Activated CD4-positive, alpha-beta T cell treated with anti-CD3 and anti-CD28 coated beads, Interleukin-2, amount 50 U/mL, for 24 hours (primary cell): ENCODE measurements around the gene AP2S1.
"Not testable (repeated sequence)": the region's sequence is repeated elsewhere in the genome, so short reads cannot be mapped to it uniquely, and the experiment has no call there.

Source experiments
- DNase-seq, 2 donors: peaks; one replicate each; pipeline ENCODE4 v3.0.0-alpha.2; 2020; ENCODE audit warnings: low read depth in 1 of 2, low spot score in 1 of 2

AP2S1 gene

DNA sequence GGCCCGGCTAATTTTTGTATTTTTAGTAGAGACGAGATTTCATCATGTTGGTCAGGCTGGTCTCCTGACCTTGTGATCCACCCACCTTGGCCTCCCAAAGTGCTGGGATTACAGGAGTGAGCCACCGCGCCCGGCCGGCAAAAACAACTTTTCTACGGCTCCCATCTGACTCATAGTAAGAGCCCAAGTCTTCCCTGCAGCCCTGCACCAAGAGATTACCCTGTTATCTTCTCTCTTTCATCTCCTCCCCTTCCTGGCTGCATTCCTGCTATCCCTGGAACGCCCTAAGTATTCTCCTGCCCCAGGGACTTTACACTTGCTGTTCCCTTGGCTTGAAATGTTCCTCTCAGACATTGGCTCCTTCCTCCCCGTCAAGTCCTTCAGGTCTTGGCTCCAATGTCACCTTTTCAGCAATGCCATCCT lies 6.6 kb downstream of the AP2S1 start:
- no peak for DNase-seq

DNA sequence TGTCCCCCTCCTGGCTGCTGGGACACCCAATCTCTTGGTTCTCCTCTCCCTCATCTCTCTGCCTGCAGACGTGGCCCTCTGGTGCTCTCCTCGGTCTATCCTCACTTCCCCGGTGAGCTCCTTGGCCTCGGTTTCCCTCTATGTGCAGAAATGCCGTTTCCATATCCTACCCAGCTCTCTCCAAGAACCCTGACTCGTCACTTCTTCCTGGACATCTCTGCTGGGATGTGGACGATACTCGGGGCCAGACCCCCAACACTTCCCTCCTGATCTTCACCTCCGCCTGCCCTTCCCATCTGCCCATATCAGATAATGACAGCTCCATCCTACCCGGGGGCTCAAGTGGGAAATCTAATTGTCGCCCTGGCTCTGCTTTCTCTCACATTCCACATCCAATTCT lies 7.9 kb downstream of the AP2S1 start:
- no peak for DNase-seq

DNA sequence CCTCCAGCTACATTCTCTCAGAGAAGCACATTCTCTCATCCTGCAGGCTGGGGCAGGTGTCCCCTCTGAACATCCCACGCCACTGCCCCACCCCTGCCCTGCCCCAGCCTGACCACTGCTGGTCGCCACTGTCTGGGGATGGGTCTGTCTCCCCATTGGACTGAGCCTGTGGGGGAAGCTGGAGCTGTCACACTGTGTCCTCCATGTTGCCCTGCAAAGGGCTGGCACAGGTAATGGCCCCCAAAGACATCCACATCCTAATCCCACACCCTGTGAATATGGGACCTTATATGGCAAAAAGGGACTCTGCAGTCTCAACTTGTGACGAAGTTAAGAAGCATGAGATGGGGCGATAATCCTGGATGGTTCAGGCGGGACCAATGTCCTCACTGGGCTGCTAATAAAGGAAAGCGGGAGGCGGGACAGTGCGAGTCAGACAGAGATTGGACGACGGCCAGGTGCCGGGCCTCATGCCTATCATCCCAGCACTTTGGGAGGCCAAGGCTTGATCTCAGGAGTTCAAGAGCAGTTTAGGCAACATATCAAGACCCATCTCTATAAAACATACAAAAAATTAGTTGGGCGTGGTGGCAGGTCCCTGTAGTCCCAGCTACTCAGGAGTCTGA lies 9.1 kb downstream of the AP2S1 start:
- no peak for DNase-seq

DNA sequence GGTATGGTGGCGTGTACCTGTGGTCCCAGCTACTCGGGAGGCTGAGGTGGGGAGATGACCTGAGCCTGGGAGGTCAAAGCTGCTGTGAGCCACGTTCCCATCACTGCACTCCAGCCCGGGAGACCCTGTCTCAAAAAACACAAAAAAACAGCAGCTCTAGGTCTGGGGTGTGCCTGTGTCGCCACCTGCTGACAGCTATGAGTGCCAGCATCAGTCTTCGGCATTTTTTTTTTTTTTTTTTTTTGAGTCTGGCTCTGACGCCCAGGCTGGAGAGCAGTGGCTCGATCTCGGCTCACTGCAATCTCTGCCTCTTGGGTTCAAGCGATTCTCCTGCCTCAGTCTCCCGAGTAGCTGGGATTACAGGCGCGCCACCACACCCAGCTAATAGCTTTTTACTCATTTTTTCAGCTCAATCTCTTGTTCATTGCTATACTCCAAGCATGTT lies 10.1 kb downstream of the AP2S1 start:
- no peak for DNase-seq

DNA sequence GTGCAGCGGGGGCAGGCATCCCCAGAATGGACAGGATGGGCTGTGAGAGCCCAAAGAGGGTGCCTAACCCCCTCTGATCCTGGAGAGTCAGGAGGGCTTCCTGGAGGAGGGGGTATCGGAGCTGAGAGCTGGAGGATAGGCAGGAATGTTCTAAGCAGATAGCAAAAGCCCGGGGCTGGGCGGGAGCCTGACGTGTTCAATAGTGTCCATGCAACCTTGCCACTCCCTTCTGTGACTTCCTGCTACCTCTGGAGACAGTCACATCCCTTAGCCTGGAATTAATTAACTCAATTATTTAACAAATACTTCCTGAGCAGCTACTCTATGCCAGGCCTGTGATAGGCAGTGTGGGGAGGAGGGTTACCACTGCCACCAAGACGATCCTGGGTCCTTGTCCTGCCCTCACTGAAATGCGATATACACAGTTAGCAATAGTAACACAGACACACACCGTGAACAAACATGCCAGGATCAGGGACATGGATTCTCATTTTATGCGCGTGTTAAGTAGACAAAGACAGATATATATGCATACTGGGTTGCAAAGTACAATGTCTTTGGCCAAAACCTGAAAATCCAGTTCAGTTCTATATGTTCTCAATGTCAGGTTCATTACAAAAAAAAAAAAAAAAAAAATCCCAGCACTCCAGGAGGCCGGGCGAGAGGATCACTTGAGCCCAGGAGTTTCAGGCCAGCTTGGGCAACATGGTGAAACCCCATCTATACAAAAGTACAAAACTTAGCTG lies 10.7 kb downstream of the AP2S1 start:
- DNase-seq: no peak

DNA sequence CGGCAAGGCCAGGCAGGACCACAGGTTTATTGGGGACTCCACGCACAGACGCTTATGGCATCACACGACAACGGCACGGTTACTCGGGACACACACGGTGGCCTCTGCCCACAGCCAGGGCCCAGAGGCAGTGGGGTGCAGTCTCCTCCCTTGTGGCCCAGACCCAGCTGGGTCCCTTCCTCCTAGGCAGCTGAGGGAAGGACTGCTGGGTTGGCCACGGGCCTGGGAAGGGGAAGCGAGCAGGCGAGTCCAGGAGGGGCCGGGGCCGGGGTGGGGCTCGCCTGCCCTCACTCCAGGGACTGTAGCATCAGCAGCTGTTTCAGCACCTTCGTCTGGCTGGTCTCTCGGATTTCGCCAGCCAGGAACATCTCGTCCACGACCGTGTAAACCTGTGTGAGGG lies 12.5 kb downstream of the AP2S1 start:
- DNase-seq: no peak

DNA sequence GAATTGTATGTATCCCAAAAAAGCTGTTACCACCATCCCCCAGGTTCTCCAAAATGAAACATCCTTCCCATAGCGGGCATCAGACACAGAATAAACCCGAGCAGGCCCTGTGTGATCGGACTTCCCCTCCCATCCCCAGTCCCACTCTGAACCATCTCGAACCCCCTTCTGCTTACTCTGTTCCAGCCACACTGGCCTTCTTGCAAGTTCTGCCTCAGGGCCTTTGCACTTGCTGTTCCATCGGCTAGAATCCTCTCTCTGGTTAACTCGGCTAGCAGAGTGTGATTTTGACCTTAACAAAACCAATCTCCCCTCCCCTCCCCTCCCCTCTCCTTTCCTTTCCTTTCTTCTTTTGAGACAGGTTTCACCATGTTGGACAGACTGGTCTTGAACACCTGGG lies 15.7 kb downstream of the AP2S1 start:
- DNase-seq: no peak

DNA sequence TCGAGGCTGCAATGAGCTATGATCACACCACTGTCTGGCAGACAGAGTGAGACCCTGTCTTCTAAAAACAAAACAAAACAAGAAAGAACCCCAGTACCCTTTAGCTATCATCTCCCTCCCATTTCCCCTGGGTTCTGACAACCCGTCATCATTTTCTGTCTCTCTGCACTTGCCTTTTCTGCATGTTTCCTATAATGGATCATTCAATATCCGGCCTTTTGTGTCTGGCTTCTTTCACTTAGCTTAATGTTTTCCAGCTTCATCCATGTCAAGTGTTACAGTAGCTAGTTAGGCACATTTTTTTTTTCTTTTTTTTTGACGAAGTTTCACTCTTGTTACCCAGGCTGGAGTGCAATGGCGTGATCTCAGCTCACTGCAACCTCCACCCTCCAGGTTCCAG lies 16.5 kb downstream of the AP2S1 start:
- DNase-seq: no peak

DNA sequence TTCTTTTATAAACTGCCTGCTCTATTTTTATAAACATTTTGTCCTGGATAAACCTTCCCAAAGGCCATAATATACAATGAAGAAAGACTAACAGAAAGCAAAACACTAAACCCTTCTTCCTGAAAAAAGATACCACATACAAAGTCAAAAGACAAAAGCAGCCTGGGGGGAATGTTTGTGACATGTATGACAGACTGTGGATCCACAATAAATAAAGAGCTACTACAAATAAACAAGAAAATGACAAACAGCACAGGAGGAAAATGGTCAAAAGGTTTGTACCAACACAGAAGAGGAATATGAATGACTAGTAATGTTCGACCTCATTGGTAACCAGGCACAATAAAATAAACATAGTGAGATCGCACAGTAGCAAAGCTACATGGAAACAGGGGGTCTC lies 19.8 kb downstream of the AP2S1 start:
- no peak for DNase-seq

DNA sequence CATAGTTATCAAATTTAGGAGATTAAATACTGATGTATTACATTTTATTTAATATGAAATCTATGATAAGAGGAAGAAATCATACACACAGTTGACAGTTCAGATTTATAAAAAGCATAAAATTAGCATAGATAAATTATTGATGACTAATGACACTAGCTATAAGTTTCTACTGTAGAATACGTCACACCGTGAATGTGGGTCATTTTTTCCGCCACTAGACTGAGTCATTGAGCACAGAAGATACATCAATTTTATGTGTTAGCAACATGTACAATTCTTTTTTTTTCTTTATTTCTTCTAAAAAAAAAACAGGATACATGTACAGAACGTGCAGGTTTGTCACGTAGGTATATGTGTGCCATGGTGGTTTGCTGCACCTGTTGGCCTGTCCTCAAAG lies 22.2 kb downstream of the AP2S1 start:
- DNase-seq: peak in 1 of 2 donors; percentile 76

DNA sequence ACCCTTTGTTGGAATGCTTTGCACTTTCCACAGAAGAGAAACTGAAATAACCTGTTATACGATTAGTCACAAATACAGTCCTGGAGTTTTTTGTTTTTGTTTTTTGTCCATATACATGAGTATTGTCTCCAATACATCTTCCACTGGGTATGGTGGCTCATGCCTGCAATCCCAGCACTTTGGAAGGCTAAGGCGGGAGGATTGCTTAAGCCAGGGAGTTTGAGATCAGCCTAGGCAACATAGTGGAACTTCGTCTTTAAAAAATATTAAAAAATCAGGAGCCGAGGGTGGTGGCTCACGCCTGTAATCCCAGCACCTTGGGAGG lies 25.0 kb downstream of the AP2S1 start:
- DNase-seq: no peak

DNA sequence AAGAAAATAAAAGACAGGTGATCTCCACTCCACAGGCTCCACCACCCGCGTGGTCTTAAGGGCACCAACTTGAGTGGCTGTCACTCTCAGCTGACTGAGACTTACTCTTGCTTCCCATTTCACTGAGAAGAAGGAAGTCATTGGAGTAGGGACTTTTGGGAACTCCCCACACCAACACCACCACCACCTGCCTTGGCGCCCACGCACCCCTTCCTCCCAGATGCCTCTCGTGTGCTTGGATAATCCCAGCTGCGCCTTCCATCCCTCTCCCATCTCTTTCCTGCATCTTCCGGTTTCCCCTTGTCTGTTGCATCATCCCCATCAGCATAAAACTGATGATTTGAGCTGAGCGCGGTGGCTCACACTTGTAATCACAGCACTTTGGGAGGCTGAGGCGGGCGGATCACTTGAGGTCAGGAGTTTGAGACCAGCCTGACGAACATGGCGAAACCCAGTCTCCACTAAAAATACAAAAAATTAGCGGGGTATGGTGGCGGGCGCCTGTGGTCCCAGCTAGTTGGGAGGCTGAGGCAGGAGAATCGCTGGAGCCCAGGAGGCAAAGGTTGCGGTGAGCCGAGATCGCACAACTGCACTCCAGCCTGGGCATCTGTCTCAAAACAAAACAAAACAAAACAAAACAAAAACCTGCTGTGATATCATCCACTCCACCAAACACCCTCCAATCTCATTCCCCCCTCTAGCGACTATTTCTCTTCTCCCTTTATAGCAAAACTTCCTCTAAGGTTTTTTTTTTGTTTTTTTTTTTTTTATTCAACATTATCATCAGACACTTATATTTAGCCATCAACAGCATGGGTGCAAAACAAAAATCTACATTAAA lies 25.5 kb downstream of the AP2S1 start:
- no peak for DNase-seq

DNA sequence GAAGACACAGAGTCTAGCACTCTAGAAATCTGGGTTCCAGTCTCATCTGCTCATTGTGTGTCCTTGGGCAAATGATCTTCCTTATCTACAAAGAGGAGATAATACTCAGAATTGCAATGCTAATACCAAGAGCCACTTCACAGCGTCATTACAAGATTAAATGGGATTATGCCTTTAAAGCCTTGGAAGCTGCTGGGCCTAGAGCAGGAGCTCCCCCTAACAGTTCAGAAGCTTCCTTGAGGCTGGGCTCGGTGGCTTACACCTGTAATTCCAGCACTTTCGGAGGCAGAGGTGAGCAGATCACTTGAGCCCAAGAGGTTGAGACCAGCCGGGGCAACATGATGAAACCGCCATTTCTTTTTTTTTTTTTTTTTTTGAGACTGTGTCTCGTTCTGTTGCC lies 27.6 kb downstream of the AP2S1 start:
- no peak for DNase-seq

DNA sequence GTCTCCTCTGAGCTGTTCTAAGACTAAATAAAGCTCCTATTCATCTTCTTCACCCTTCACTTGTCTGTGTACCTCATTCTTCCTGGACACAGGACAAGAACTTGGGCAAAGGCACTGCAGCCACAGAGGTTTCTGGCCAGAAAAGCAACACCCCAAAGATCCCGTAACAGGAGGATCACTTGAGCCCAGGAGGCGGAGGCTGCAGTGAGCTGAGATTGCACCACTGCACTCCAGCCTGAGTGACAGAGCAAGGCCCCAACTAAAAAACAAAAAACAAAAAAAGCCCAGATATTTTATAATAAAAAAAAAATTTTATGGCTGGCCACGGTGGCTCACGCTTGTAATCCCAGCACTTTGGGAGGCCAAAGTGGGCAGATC lies 28.2 kb downstream of the AP2S1 start:
- not testable (repeated sequence) for DNase-seq

DNA sequence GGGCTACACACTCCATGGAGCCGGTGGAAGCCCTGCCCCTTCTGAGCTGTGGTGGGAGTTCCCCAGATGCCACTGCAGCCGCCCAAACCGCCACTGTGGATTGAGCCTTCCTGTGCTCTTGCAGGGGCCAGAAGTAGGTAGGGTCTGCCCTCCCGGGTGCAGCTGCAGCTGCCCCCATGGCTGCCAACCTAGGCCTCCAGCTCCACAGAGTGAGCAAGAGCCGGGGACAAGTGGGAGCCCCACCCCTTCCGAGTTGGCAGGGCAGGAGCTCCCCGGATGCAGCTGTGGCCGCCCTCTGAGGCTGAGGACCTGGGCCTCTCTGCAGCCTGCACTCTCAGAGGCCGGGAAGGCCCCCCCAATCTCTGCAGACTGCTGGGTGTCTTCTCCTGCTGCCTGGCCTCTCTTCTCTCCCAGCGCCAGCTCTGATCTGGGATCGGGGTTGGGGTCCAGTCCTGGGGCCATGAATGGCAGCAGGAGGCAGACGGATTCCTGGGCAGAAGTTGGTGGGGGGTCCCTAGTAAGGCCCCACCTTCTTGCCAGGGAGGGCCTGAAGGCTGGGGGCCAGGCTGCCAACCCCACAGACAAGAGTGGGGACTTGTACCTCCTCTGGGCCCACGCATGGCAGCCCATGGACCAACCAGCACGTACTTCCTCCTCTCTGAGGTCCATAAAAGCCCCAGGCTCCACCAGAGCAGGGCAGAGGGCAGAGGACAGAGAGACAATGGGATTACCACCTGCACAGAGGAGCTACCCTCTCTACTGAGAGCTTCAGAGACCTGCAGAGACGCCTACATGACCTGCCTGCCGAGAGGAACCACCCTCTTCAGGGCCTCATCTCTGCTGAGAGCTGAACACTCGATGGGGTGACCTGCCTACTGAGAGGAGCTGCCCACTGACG lies 28.9 kb downstream of the AP2S1 start:
- DNase-seq: peak; percentile 15 to 47

DNA sequence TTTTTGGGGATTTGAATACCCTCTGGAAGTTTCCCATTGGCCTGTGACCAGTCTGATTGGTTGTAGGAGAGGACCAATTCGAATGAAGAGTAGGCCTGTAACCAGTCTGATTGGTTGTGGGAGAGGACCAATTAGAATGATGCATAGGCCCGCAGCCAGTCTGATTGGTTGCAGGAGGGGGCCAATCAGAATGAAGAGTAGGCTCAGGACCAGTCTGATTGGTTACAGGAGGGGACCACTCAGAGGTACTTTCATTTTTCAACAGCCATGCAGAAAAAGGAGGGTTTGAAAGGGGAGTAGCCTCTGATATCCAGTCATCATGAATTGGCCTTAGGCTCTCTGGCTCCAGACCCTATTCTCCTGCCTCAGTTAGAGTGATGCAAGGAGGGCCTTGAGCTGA lies 31.8 kb downstream of the AP2S1 start:
- no peak for DNase-seq

DNA sequence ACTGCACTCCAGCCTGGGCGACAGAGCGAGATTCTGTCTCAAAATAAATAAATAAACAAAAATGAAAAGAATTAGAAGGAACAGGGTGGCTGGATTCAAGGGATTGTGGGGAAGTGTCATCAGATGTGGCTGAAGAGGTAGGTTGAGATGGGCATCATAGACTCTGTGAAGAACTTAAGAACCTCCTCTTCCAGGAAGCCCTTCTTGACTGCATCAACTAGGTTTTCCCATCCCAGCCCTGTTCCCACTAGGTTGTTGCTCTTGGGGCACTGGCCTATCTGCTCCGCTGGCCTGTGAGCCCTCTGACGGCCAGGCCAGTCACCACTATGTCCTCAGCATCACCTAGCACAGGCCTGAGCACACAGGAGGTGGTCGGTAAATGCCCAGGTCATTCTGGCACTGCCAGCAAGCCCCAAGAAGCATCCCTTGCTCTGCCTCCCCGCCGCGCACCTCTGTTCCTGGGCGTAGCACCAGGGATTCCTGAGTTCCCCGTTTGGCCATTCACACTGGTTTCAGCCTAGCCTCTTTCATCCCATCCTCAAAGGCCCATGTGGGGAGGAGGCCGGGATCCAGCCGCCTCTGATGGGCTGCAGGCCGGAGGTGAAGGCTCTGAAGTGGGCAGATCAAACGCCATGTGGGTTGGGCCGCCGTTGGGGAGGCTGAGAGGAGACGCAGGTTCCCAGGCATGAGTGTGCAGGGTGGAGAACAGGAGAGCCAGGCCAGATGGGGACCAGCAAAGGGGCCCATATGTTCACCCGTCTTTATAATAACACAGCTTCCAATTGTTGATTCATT lies 34.6 kb downstream of the AP2S1 start:
- no peak for DNase-seq

DNA sequence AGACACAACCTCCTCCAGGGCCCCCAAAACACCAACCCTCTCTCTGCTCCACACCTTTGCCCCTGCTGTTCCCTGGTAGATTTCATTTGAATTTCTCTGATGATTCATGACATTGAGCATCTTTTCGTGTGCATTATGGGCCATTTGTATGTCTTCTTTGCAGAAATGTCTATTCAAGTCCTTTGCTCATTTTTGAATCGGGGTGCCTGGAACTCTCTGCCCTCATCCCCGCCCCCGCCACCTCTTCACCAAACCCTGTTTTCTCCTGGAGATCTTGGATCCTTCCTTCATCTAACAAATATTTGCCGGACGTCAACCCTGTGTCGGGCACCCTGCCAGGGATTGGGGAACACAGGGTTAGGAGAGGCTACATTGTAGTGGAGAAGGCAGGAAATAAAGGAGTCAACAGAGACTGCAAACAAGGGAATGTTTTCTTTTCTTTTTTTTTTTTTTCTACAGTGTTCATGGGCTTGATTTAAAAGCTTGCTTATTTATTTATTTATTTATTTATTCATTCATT lies 36.7 kb downstream of the AP2S1 start:
- DNase-seq: no peak

DNA sequence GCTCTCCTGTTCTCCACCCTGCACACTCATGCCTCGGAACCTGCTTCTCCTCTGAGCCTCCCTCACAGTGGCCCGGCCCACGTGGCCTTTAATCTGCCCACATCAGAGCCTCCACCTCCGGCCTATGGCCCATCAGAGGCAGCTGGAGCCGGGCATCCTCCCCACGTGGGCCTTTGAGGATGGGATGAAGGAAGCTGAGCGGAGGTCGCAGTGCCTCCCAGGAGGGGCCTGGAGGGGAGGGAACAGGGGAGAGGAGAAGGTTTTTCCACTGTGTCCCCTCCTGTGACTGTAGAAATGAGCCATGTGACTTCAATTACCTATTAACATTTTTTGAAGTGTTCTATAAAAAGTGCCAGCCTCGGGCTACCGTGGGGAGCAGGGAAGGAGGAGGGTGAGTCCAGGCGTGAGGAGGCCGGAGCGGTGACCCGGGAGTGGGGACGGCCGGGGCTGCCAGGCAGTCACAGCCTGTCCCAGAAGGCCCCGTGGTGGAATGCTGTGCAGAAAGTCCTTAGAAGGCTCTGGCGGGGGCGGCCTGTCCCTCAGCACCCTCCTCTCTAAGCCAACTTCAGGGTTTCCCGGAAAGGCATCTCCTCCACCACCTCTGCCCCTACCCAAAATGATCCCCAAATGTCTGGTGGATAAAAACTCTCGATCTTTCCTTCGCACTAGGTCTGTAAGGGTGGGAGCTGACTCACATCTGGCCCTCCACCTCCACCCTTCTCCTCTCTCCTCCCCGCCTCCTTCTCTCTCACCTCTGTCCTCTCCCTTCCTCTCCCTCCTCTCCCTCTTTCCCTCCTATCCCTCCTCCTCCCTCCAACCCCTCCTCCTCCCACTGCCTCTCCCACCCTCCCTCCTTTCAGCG lies 37.4 kb downstream of the AP2S1 start:
- no peak for DNase-seq
